Heart left ventricle (tissue), 16 donors: Measurements from ENCODE around the gene EPX. TPM values are rescaled to one million over a fixed set of nuclear protein-coding genes. Genes with fewer than 3 reads are reported as not detected.
"Not testable (repeated sequence)": the region's sequence is repeated elsewhere in the genome, so short reads cannot be mapped to it uniquely, and the experiment has no call there.

Source experiments
- ATAC-seq, 4 donors: fragments of 200-7000 bp; cut with Tn5 transposase; one replicate each; pipeline ENCODE4 v1.9.1; 2020 to 2022; ENCODE audit warnings: moderate library complexity in 4 of 4, mild to moderate bottlenecking in 3 of 4, moderate number of reproducible peaks in 1 of 4
- DNase-seq, 5 donors: peaks; one replicate each; pipeline ENCODE4 v3.0.0-alpha.2; 2020
- H3K27ac ChIP-seq, 12 donors: fragments of 200-600 bp; sonication (generic) in 4 of 12; one replicate each; pipeline versions ENCODE4 v1.5.0 to v1.8.0; 2016 to 2022; ENCODE audit warnings: mild to moderate bottlenecking in 2 of 12
- H3K27me3 ChIP-seq, 9 donors: fragments of 200-600 bp; sonication (generic) in 2 of 9; one replicate each; pipeline versions ENCODE4 v1.5.1 to v1.8.0; 2016 to 2022; ENCODE audit warnings: mild to moderate bottlenecking in 3 of 9
- H3K36me3 ChIP-seq, 9 donors: fragments of 200-600 bp; sonication (generic) in 2 of 9; one replicate each; pipeline versions ENCODE4 v1.5.0 to v1.8.0; 2018 to 2022; ENCODE audit warnings: mild to moderate bottlenecking in 2 of 9
- H3K4me1 ChIP-seq, 12 donors: fragments of 200-600 bp; sonication (generic) in 4 of 12; one replicate each; pipeline versions ENCODE4 v1.5.0 to v1.8.0; 2016 to 2022; ENCODE audit warnings: mild to moderate bottlenecking in 3 of 12
- H3K4me3 ChIP-seq, 12 donors: fragments of 200-600 bp; sonication (generic) in 4 of 12; one replicate each; pipeline versions ENCODE4 v1.5.0 to v1.8.0; 2017 to 2022; ENCODE audit warnings: mild to moderate bottlenecking in 9 of 12, moderate library complexity in 4 of 12
- H3K9me3 ChIP-seq, 12 donors: fragments of 200-600 bp; sonication (generic) in 4 of 12; one replicate each; pipeline versions ENCODE4 v1.5.0 to v1.8.0; 2016 to 2022; ENCODE audit warnings: mild to moderate bottlenecking in 1 of 12
- CTCF ChIP-seq, 12 donors: fragments of 200-600 bp; sonication (generic) in 4 of 12; IDR thresholded peaks; one replicate each; pipeline versions ENCODE4 v1.5.0 to v1.8.0; 2018 to 2022; ENCODE audit warnings: antibody characterized with exemption in 12 of 12, mild to moderate bottlenecking in 5 of 12
- POLR2A ChIP-seq, 2 donors: fragments of 450-650 bp; IDR thresholded peaks; one replicate each; pipeline ENCODE4 v1.6.1; 2017; ENCODE audit warnings: antibody characterized with exemption in 2 of 2, mild to moderate bottlenecking in 2 of 2, moderate library complexity in 2 of 2
- WGBS, 4 donors: extraction: QIAGEN DNeasy Blood & Tissue Kit in 2 of 4; methylation state at CpG; one replicate each; pipeline versions ENCODE4 v1.1.5 to v1.1.7; 2013 to 2018; 5-methylcytosine and 5-hydroxymethylcytosine counted together
- intact Hi-C, 10 donors: fragments of 100-400 bp; cut with DNase I; formaldehyde crosslinking; loops; one replicate each; pipeline versions ENCODE4 v1.11.1 to v1.14.2; 2022
- long read RNA-seq, 3 donors: library from polyadenylated mRNA; unstranded; transcript quantifications; one replicate each; pipeline ENCODE4 v2.0.0, GENCODE V29; 2020 to 2021
- polyA plus RNA-seq, 2 donors: library from polyadenylated mRNA; stranded (reverse); fragments of 200-250 nt; gene quantifications; one replicate each; pipeline ENCODE4 v1.2.3, GENCODE V29; 2013
- total RNA-seq, 9 donors: library from RNA; depleted of rRNA in 2 of 9; stranded (reverse); fragments of >200 nt in 2 of 9; fragmentation: NEBNext Ultra II Directional in 3 of 9; extraction: Animal tissue kit (Norgen Biotek cat#: 25700) in 3 of 9; gene quantifications; one replicate each; pipeline versions ENCODE4 v1.1.0 to v1.2.4, GENCODE V29; 2016 to 2023
- donor health status: ischemic (EF 13 %, LVEDD 7.1; RV severe dilation, severe dysfunction).
- donor health status: healthy with polysubstance abuse.
- donor health status: DM: no; HTN: yes; CAD: no.
- donor health status: DM: no; HTN: no; CAD: no.
- donor health status: ischemic (EF 25% LVEDD 6.9; RV normal size, moderate dysfunction).
- donor health status: ischemic (EF 25% LVEDD 5.7; RV mildly dilated, moderate dysfunction).
- donor health status: healthy.
- donor health status: DM: yes; HTN: yes; CAD: no.
- donor health status: ischemic (EF 35%, LVEDD 5.7; RV mildly dilated, moderate dysfunction).
- donor health status: nonischemic (EF 11% LVEDD 7.7; RV severe dilation, severe dysfunction).
- donor health status: DM: yes; HTN: yes; CAD: no.
- donor health status: PGD.
- donor health status: ischemic (EF 29% LVEDD 5.4; RV normal size, mild dysfunction).
- donor health status: nonischemic (EF 23%, LVEDD 6.1; RV moderate dilation, normal function).

Gene EPX
- total RNA-seq (not detected), polyA plus RNA-seq (not detected)
- long read RNA-seq, donor 1, partial matches to known transcripts: 0 of 1 reads
- long read RNA-seq, donor 1, other reads (novel, unspliced or antisense): 1 of 1 reads
- long read RNA-seq, donor 2: 0 reads
- long read RNA-seq, donor 3: 0 reads

GRCh38 chr17:58192612-58193011 lies at the start of gene EPX:
Gene EPX, plus strand, starts transcription at chr17:58192726. Its CDS starts 121 bp downstream, at chr17:58192847.
- intact Hi-C loops: no loop called here
- Histone ChIP-seq H3K4me1 (peaks cover 0 to 9% (median 0%) of the 10 kb centered on the region in 12 donors), H3K4me3 (no peak within 1 kb of the TSS), H3K27ac (no peak within 1 kb of the TSS), H3K27me3 (peaks cover 0 to 26% (median 5%) of the 10 kb centered on the region in 9 donors), H3K9me3 (no peaks in the 10 kb centered on the region), H3K36me3 (no peaks in the 10 kb centered on the region)
- ATAC-seq: no peak
- WGBS, 4 donors: 31 to 80% (median 34%) methylated on average over 2 to 6 of the region's 6 CpGs
- DNase-seq: no peak
- TF ChIP-seq CTCF (IDR thresholded peaks at IDR 0.05) (no peak), POLR2A (IDR thresholded peaks at IDR 0.05) (no peak)

- H3K4me1 ChIP-seq, H3K27ac ChIP-seq, H3K4me3 ChIP-seq, DNase-seq, ATAC-seq, H3K36me3 ChIP-seq, intact Hi-C loops: not testable (repeated sequence)
- Histone ChIP-seq H3K9me3 (peaks cover 0 to 40% (median 23%) of the 10 kb centered on the region in 12 donors), H3K27me3 (peaks cover 0 to 14% (median 0%) of the 10 kb centered on the region in 9 donors)
- 68 to 78% (median 75%) methylated on average over 4 of the region's 4 CpGs for WGBS, 4 donors
Observed at GRCh38 chr17:58143335-58143734, 49.2 kb upstream of the EPX start.

GRCh38 chr17:58144801-58145200 lies 47.7 kb upstream of the EPX start:
- ATAC-seq: no peak
- Histone ChIP-seq H3K36me3 (no peaks in the 10 kb centered on the region), H3K4me3 (no peak overlapping the region), H3K9me3 (peaks cover 0 to 40% (median 23%) of the 10 kb centered on the region in 12 donors), H3K27me3 (peaks cover 0 to 10% (median 2%) of the 10 kb centered on the region in 9 donors), H3K27ac (no peak overlapping the region), H3K4me1 (no peaks in the 10 kb centered on the region)
- TF ChIP-seq CTCF (IDR thresholded peaks at IDR 0.05): no peak
- no peak for TF ChIP-seq POLR2A (IDR thresholded peaks at IDR 0.05)
- 77 to 91% (median 87%) methylated on average over 1 of the region's 1 CpG for WGBS, 4 donors
- intact Hi-C loops: no loop called here
- no peak for DNase-seq

- Histone ChIP-seq H3K36me3 (no peaks in the 10 kb centered on the region), H3K27me3 (peaks cover 0 to 28% (median 2%) of the 10 kb centered on the region in 9 donors), H3K27ac (no peak within 1 kb of the TSS), H3K4me3 (no peak within 1 kb of the TSS), H3K9me3 (peaks cover 0 to 40% (median 23%) of the 10 kb centered on the region in 12 donors), H3K4me1 (peaks cover 0 to 9% (median 0%) of the 10 kb centered on the region in 12 donors)
- no peak for ATAC-seq
- TF ChIP-seq CTCF (IDR thresholded peaks at IDR 0.05) (no peak), POLR2A (IDR thresholded peaks at IDR 0.05) (no peak)
- DNase-seq: no peak
- intact Hi-C loops: no loop called here
- WGBS, 4 donors: 45 to 59% (median 52%) methylated on average over 1 of the region's 1 CpG
Observed at GRCh38 chr17:58147930-58148434, 44.5 kb upstream of the EPX start, which contains the start of gene OR4D1. Gene OR4D1, plus strand, starts transcription at chr17:58148384. Its CDS starts 6,770 bp downstream, at chr17:58155154.
